Measurements from ENCODE around the gene RPAP2.
"Not testable (repeated sequence)": the region's sequence is repeated elsewhere in the genome, so short reads cannot be mapped to it uniquely, and the experiment has no call there.

The RPAP2 gene

GRCh38 chr1:92298573-92299476 is at the start of gene RPAP2, which contains the start of gene GLMN:
Gene RPAP2 (plus strand): TSS chr1:92299059. CDS start chr1:92299074, 15 bp downstream.
Gene GLMN (minus strand): TSS chr1:92298987. CDS start chr1:92297999, 988 bp downstream.
- DNase-seq = peak; percentile 15 to 90 (median 74)

- DNase-seq = not testable (repeated sequence)
Measured at GRCh38 chr1:92254714-92255113, 44.1 kb upstream of the RPAP2 start.

GRCh38 chr1:92259350-92259749 is 39.5 kb upstream of the RPAP2 start:
- no peak for DNase-seq

GRCh38 chr1:92262516-92262915 is 36.3 kb upstream of the RPAP2 start:
- no peak for DNase-seq

GRCh38 chr1:92273039-92273438 is 25.8 kb upstream of the RPAP2 start:
- DNase-seq = no peak

GRCh38 chr1:92274939-92275338 is 23.9 kb upstream of the RPAP2 start:
- DNase-seq = no peak

GRCh38 chr1:92276082-92276481 is 22.8 kb upstream of the RPAP2 start:
- no peak for DNase-seq

GRCh38 chr1:92277105-92277723 is 21.6 kb upstream of the RPAP2 start:
- no peak for DNase-seq

GRCh38 chr1:92279781-92280180 is 19.1 kb upstream of the RPAP2 start:
- not testable (repeated sequence) for DNase-seq

GRCh38 chr1:92281411-92281810 is 17.4 kb upstream of the RPAP2 start:
- not testable (repeated sequence) for DNase-seq

- peak in 2 of 14 donors; percentile 3 to 60 for DNase-seq
Measured at GRCh38 chr1:92291372-92291999, 7.4 kb upstream of the RPAP2 start.

- no peak for DNase-seq
Measured at GRCh38 chr1:92298213-92298572, 666 bp upstream of the RPAP2 start.

- no peak for DNase-seq
Measured at GRCh38 chr1:92299477-92300150, 755 bp downstream of the RPAP2 start.

GRCh38 chr1:92301021-92301420 is 2.2 kb downstream of the RPAP2 start:
- DNase-seq = no peak

GRCh38 chr1:92306020-92306419 is 7.2 kb downstream of the RPAP2 start:
- no peak for DNase-seq

- DNase-seq = no peak
Measured at GRCh38 chr1:92307980-92308379, 9.1 kb downstream of the RPAP2 start.

- DNase-seq = peak in 1 of 14 donors; percentile 19
Measured at GRCh38 chr1:92310185-92310597, 11.3 kb downstream of the RPAP2 start.

- DNase-seq = no peak
Measured at GRCh38 chr1:92314024-92314423, 15.2 kb downstream of the RPAP2 start.

GRCh38 chr1:92315766-92316599 is 17.1 kb downstream of the RPAP2 start:
- no peak for DNase-seq

- DNase-seq = no peak
Measured at GRCh38 chr1:92317836-92318493, 19.1 kb downstream of the RPAP2 start.
